Ovary (tissue), 9 donors: ENCODE measurements around the gene SUMO3. TPM values are rescaled to one million over a fixed set of nuclear protein-coding genes. Genes with fewer than 3 reads are reported as not detected.

Experiments
- DNase-seq, 5 donors: peaks; one replicate each; pipeline ENCODE4 v3.0.0-alpha.2; 2019 to 2020
- H3K27ac ChIP-seq, 2 donors: fragments of 200-600 bp; one replicate each; pipeline versions ENCODE4 v1.5.1 to v1.8.0; 2019 to 2022
- H3K27me3 ChIP-seq: fragments of 200-600 bp; one replicate; pipeline ENCODE4 v1.8.0; 2022
- H3K36me3 ChIP-seq: fragments of 200-600 bp; sonication (generic); one replicate; pipeline ENCODE4 v1.5.1; 2019
- H3K4me1 ChIP-seq: one replicate; pipeline ENCODE4 v1.8.1; 2013; ENCODE audit warnings: mild to moderate bottlenecking, moderate library complexity; ENCODE audit not compliant: insufficient read depth
- H3K4me3 ChIP-seq: fragments of 200-600 bp; sonication (generic); one replicate; pipeline ENCODE4 v1.5.1; 2017
- H3K9me3 ChIP-seq, 2 donors: fragments of 200-600 bp in 1 of 2; sonication (generic) in 1 of 2; one replicate each; pipeline versions ENCODE4 v1.5.1 to v1.8.1; 2013 to 2019; ENCODE audit warnings: mild to moderate bottlenecking in 1 of 2, moderate library complexity in 1 of 2
- CTCF ChIP-seq, 3 donors: fragments of 450-650 bp in 2 of 3; fragments of 200-600 bp in 1 of 3; IDR thresholded peaks; one replicate each; pipeline versions ENCODE4 v1.5.1 to v1.8.0; 2016 to 2022; ENCODE audit warnings: antibody characterized with exemption in 3 of 3, mild to moderate bottlenecking in 1 of 3
- EP300 ChIP-seq: sonication (generic); formaldehyde crosslinking; IDR thresholded peaks from one replicate; pipeline ENCODE4 v1.6.1; 2017; ENCODE audit warnings: antibody characterized with exemption
- POLR2A ChIP-seq: fragments of 450-650 bp; IDR thresholded peaks from one replicate; pipeline ENCODE4 v1.6.1; 2017; ENCODE audit warnings: antibody characterized with exemption, mild to moderate bottlenecking, moderate library complexity
- WGBS, 3 donors: extraction: QIAGEN DNeasy Blood & Tissue Kit in 1 of 3; methylation state at CpG; one replicate each; pipeline versions ENCODE4 v1.1.5 to v1.1.7; 2013 to 2017; 5-methylcytosine and 5-hydroxymethylcytosine counted together
- intact Hi-C, 4 donors: fragments of 100-400 bp; cut with DNase I; formaldehyde crosslinking; loops; one replicate each; pipeline versions ENCODE4 v1.11.0 to v1.15.1; 2022 to 2023
- polyA plus RNA-seq, 2 donors: library from polyadenylated mRNA; stranded (reverse); fragments of 200-250 nt in 1 of 2; fragments of 350-450 nt in 1 of 2; fragmentation: Illumina TruSeq in 1 of 2; extraction: RNeasy Lipid Tissue Mini Kit (QIAGEN cat#74804) in 1 of 2; gene quantifications; one replicate each; pipeline ENCODE4 v1.2.3, GENCODE V29; 2013 to 2014
- total RNA-seq, 7 donors: library from RNA; depleted of rRNA in 2 of 7; stranded (reverse); fragments of >200 nt in 2 of 7; fragmentation: NEBNext Ultra II Directional in 3 of 7; extraction: Animal tissue kit (Norgen Biotek cat#: 25700) in 3 of 7; gene quantifications; one replicate each; pipeline versions ENCODE4 v1.1.0 to v1.2.4, GENCODE V29; 2016 to 2023
- donor health status: DM: no; HTN: no; CAD: no; lungs with moderate emphysema.
- donor health status: DM: no; HTN: no; CAD: no.
- donor health status: Bipolar disorder and iron deficiency.
- donor health status: DM: yes; HTN: yes; CAD: no.
- donor health status: DM: no; HTN: no; CAD: no.
- donor health status: DM: yes; HTN: yes; CAD: no.

SUMO3 gene
- total and polyA plus RNA-seq, 9 donors = 45.3 to 108 (median 74.3) TPM

- H3K9me3 ChIP-seq = no peaks in the 10 kb centered on the region
- intact Hi-C loops = no loop called here
- no peaks in the 10 kb centered on the region for H3K27me3 ChIP-seq
- TF ChIP-seq CTCF (IDR thresholded peaks at IDR 0.05) = no peak
- no peak for TF ChIP-seq POLR2A
- no peak for TF ChIP-seq EP300
- H3K4me3 ChIP-seq = no peak overlapping the region
- no peaks in the 10 kb centered on the region for H3K4me1 ChIP-seq
- no peak for DNase-seq
- WGBS, 3 donors = 60 to 68% (median 63%) methylated on average over 26 of the region's 26 CpGs
- H3K36me3 ChIP-seq = no peaks in the 10 kb centered on the region
- H3K27ac ChIP-seq = no peak overlapping the region
These were observed 58.9 kb downstream of the SUMO3 start for GRCh38 chr21:44758781-44759627.

GRCh38 chr21:44758141-44758561, 59.7 kb downstream of the SUMO3 start:
- Histone ChIP-seq H3K27me3 (no peaks in the 10 kb centered on the region), H3K27ac (no peak overlapping the region), H3K4me3 (no peak overlapping the region), H3K4me1 (no peaks in the 10 kb centered on the region), H3K9me3 (no peaks in the 10 kb centered on the region), H3K36me3 (no peaks in the 10 kb centered on the region)
- WGBS, 3 donors = 93 to 95% (median 95%) methylated on average over 8 of the region's 8 CpGs
- intact Hi-C loops = no loop called here
- TF ChIP-seq EP300 = no peak
- no peak for TF ChIP-seq POLR2A
- no peak for TF ChIP-seq CTCF (IDR thresholded peaks at IDR 0.05)
- no peak for DNase-seq

GRCh38 chr21:44757731-44758130, 60.1 kb downstream of the SUMO3 start:
- H3K36me3 ChIP-seq = no peaks in the 10 kb centered on the region
- intact Hi-C loops = no loop called here
- TF ChIP-seq EP300 (no peak), CTCF (IDR thresholded peaks at IDR 0.05) (no peak)
- H3K27ac ChIP-seq = no peak overlapping the region
- H3K27me3 ChIP-seq = no peaks in the 10 kb centered on the region
- H3K4me3 ChIP-seq = no peak overlapping the region
- no peaks in the 10 kb centered on the region for H3K9me3 ChIP-seq
- H3K4me1 ChIP-seq = no peaks in the 10 kb centered on the region
- WGBS, 3 donors = 84 to 89% (median 87%) methylated on average over 6 of the region's 6 CpGs
- no peak for DNase-seq

- WGBS, 3 donors = 89 to 92% (median 89%) methylated on average over 23 of the region's 23 CpGs
- no peaks in the 10 kb centered on the region for H3K9me3 ChIP-seq
- no peak for DNase-seq
- no peak overlapping the region for H3K27ac ChIP-seq
- no peak overlapping the region for H3K4me3 ChIP-seq
- H3K36me3 ChIP-seq = no peaks in the 10 kb centered on the region
- no peaks in the 10 kb centered on the region for H3K27me3 ChIP-seq
- TF ChIP-seq EP300 (no peak), POLR2A (no peak), CTCF (IDR thresholded peaks at IDR 0.05) (no peak)
- intact Hi-C loops = no loop called here
- no peaks in the 10 kb centered on the region for H3K4me1 ChIP-seq
These were observed 61.3 kb downstream of the SUMO3 start for GRCh38 chr21:44756423-44757185.

Other genes with a start within 250 kb of the SUMO3 start
- not detected for gene KRTAP10-4, start 244.3 kb downstream of the SUMO3 start, total RNA-seq
- not detected for gene KRTAP10-4, start 244.3 kb downstream of the SUMO3 start, polyA plus RNA-seq
- not detected for gene KRTAP10-5, start 237.5 kb downstream of the SUMO3 start, total RNA-seq
- gene KRTAP10-5, start 237.5 kb downstream of the SUMO3 start, polyA plus RNA-seq = not detected
- gene KRTAP10-6, start 225.6 kb downstream of the SUMO3 start, total RNA-seq = not detected
- gene KRTAP10-6, start 225.6 kb downstream of the SUMO3 start, polyA plus RNA-seq = not detected
- gene KRTAP10-7, start 217.5 kb downstream of the SUMO3 start, total RNA-seq = not detected
- not detected for gene KRTAP10-7, start 217.5 kb downstream of the SUMO3 start, polyA plus RNA-seq
- not detected for gene KRTAP10-8, start 206.0 kb downstream of the SUMO3 start, total RNA-seq
- gene KRTAP10-8, start 206.0 kb downstream of the SUMO3 start, polyA plus RNA-seq = not detected
- gene KRTAP10-9, start 191.0 kb downstream of the SUMO3 start, total RNA-seq = not detected
- not detected for gene KRTAP10-9, start 191.0 kb downstream of the SUMO3 start, polyA plus RNA-seq
- gene KRTAP10-10, start 180.7 kb downstream of the SUMO3 start, total RNA-seq = not detected
- gene KRTAP10-10, start 180.7 kb downstream of the SUMO3 start, polyA plus RNA-seq = not detected
- gene KRTAP10-11, start 171.6 kb downstream of the SUMO3 start, total RNA-seq = not detected
- gene KRTAP10-11, start 171.6 kb downstream of the SUMO3 start, polyA plus RNA-seq = not detected
- gene KRTAP12-4, start 163.4 kb downstream of the SUMO3 start, total RNA-seq = not detected
- gene KRTAP12-4, start 163.4 kb downstream of the SUMO3 start, polyA plus RNA-seq = not detected
- gene KRTAP12-3, start 160.1 kb downstream of the SUMO3 start, total RNA-seq = not detected
- not detected for gene KRTAP12-3, start 160.1 kb downstream of the SUMO3 start, polyA plus RNA-seq
- not detected for gene KRTAP12-2, start 151.1 kb downstream of the SUMO3 start, total RNA-seq
- gene KRTAP12-2, start 151.1 kb downstream of the SUMO3 start, polyA plus RNA-seq = not detected
- not detected for gene KRTAP12-1, start 135.9 kb downstream of the SUMO3 start, total RNA-seq
- gene KRTAP12-1, start 135.9 kb downstream of the SUMO3 start, polyA plus RNA-seq = not detected
- not detected for gene KRTAP10-12, start 120.9 kb downstream of the SUMO3 start, total RNA-seq
- gene KRTAP10-12, start 120.9 kb downstream of the SUMO3 start, polyA plus RNA-seq = not detected
- gene TSPEAR, start 106.5 kb downstream of the SUMO3 start, total RNA-seq = under 1 TPM in 3 of 7 donors, not detected in 4; 0.10 to 0.27 (median 0.11) TPM
- under 1 TPM; 0.07 to 0.13 TPM for gene TSPEAR, start 106.5 kb downstream of the SUMO3 start, polyA plus RNA-seq
- gene UBE2G2, start 16.2 kb downstream of the SUMO3 start, total RNA-seq = 10 to 100 TPM; 47.0 to 84.9 (median 71.7) TPM
- 10 to 100 TPM; 31.3 to 59.5 TPM for gene UBE2G2, start 16.2 kb downstream of the SUMO3 start, polyA plus RNA-seq
- 100 to 1,000 TPM; 133 to 226 (median 143) TPM for gene PTTG1IP, start 55.6 kb upstream of the SUMO3 start, total RNA-seq
- gene PTTG1IP, start 55.6 kb upstream of the SUMO3 start, polyA plus RNA-seq = 100 to 1,000 TPM; 144 to 420 TPM
- 10 to 100 TPM in 6 of 7 donors, 1 to 10 TPM in 1; 9.6 to 58.3 (median 17.6) TPM for gene ITGB2, start 102.8 kb upstream of the SUMO3 start, total RNA-seq
- gene ITGB2, start 102.8 kb upstream of the SUMO3 start, polyA plus RNA-seq = 10 to 100 TPM; 13.0 to 31.1 TPM
- 10 to 100 TPM in 6 of 7 donors, 1 to 10 TPM in 1; 5.6 to 24.1 (median 17.2) TPM for gene SLX9, start 122.0 kb upstream of the SUMO3 start, total RNA-seq
- 10 to 100 TPM in 1 of 2 donors, 1 to 10 TPM in 1; 5.6 to 14.0 TPM for gene SLX9, start 122.0 kb upstream of the SUMO3 start, polyA plus RNA-seq